Raji (cell line): Measurements from ENCODE around the gene NFASC.

Experiments
- POLR2A ChIP-seq: IDR thresholded peaks from 2 replicates; pipeline ENCODE4 v1.6.1; 2011; ENCODE audit warnings: low read depth, low read length, control low read depth; ENCODE audit not compliant: insufficient read depth

NFASC gene

DNA sequence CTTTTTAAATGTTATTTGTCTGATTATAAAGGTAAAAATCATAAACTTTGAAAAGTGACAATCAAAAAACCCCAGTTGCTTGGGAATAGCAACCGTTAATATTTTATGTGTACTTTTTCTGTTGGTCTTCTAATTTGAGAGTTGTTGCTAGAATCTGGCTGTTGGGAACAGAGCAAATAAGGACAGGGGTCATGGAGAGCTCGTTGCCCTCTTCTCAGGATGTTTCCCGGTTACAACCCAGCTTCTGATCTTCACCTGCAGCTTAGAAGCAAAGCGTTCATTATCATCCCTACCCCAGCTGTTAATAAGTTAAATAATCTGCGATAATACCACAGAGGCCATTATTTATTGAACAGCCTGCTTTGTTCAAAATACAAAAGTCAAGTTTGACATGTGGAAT, 22.1 kb upstream of the NFASC start:
- no peak for TF ChIP-seq POLR2A

DNA sequence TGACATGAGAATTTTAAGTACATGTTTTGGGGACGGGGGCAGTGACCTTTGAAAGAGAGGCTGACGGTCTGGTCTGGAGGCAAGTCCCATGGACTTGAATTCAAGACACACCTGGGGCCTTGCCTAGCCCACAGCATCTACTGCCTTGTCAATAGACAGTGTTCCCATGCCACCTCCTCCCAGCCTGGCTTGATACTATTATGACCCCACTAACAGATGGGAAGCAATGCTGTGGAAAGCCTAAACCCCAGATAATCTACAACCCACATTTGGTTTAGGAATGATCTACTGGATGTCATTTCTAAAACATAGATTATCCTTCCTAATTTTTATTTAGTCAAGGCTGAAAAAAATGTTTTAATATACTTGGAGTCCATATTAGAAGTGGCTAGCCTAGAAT, 17.8 kb upstream of the NFASC start:
- TF ChIP-seq POLR2A: no peak

DNA sequence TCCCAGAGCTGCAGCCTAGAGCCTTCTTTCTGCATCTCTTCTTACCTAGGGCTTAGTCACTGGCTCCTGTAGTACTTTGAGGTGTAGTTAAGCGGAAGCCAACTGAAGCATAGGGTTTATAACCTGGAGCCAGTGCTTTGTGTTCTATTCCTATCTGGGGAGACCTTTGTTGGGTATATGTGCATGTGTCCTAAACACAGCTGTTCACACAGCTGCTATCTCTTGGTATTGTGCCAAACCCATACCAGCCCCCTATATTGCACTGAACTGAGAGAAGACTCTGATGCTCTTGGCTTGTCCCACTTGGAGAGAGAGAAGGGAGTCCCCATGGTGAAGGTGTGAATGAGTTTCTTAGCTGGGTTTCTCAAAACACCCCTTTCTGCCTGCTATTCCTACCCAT, 17.2 kb upstream of the NFASC start:
- no peak for TF ChIP-seq POLR2A

DNA sequence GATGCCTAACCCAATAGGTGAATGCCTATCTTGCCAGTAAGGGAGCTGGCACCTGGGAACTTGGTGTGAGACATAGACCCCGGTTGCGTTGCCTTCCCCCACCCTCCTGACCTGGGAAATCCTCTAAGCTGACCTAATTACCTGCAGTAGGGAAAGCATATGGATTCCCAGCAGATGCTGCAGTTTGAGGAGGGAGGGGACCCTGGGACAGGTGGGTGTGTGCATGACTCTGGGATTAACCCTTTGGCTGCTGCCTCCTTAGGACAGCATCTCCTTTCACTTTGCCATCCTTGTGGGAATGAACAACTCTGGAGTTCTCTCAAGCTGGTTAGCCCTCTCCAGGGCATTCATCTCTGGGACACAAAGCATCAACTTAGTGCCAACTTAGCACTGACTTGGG, 16.4 kb upstream of the NFASC start:
- TF ChIP-seq POLR2A: no peak

DNA sequence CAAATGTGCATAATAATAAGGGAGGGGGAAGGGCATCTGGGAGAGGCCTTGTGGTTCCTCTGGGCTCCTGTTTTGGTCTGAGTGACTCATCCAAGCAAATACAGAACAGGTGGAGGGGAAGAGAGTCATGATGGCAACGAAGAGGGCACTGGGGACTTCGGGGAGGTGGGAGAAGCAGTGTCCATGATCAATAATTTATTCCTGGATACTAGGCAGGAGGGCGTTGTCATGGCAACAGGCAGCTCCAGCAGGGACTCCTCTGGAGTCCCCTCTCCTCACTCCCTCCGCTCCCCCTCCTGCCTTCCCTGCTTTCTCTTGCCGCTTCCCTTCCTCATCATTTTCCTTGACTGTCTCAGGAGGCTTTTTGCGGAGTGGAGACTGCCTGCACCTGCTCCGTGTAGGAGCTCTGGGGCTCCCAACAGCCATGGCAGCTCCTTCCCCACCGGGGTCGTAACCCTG, 12.3 kb upstream of the NFASC start:
- TF ChIP-seq POLR2A: no peak

DNA sequence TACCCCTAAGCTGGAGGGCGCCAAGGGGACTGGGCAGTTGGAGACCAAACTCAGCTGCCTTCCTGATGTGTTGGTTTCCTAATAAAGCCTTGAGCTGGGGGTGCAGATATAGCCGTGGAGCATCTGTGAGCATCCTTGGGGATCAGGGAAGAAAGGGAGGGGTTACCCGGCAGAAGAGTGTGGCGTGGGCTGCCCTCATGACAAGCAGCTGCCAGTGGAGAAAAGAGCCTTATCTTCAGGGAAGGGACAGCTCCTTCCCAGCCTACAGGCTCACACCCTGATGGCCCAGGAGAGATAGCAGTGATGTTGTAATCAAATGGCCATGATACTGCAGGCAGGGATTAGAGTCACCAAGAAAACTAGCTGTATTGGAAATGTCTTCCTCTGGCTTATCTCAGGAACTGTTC, 10.8 kb upstream of the NFASC start:
- no peak for TF ChIP-seq POLR2A

DNA sequence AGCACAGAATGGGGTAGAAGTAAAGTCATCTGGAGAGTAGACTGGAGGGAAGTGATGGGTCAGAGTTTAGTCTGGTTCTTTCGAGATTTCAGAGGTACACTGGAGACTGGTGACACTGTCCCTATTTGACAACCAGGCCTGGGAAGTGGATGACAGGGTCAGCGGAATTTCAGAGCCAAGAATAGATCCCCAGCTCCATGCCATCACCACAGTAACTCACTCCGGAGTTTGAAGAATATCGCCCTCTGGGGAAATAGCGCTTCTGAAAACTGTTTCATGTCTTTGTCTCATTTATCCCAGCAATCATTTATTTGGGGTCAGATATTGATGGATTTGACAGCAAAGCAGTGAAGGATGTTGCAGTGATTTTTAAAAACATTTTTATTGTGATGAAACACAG, 7.6 kb upstream of the NFASC start:
- no peak for TF ChIP-seq POLR2A

DNA sequence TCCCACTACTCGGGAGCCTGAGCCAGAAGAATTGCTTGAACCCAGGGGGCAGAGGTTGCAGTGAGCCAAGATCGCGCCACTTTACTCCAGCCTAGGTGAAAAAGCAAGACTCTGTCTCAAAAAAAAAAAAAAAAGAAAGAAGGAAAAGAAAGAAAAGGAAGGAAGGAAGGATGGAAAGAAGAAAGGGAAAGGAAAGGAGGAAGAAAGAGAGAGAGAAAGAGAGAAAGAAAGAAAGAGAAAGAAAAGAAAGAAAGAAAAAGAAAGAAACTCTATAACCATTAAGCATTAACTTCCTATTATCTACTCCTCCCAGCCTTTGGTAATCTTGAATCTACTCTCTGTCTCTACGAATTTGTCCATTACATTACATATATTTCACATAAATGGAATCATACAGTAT, 6.9 kb upstream of the NFASC start:
- no peak for TF ChIP-seq POLR2A

DNA sequence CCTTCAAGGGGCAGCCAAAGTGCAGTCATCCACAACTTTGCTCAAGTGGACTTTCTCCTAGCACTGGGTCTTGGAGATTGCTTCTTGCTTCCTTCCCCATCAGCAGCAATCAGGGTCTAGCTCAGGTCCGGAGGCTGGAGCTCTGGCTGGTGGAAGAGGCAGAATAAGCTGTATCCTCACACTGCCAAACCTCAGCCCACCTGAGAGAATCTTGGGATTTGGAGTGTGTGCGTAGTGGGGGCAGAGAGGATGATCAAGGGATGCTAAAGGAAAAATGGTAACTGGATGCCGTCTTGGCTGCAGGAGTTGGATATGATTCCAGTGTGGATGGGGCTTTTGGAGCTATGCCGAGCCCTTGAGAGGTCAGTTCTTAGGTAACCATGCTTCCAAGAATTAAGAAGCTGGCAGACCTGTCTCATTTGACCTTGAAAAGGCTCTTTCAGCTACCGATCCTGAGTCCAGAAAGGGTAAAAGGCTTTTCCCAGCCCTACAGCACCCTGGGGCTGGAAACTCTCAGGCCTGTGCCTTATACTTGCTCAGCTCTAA, 4.5 kb upstream of the NFASC start:
- TF ChIP-seq POLR2A: no peak

DNA sequence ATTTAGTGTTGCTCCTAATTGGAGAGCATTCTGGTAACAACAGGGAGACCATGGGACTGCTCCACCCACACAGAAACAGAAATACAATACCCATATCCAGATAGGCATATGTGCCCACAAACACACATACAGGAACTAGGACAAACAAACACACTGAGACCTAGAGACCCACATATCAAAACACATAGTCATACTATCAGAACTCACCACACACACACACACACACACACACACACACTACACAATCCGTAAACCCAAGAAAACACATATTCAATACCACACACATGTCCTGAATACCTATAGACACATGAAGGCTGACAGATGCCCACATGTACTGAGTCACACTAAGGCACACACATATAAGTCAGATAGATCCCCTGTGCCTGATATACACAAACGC, 3.5 kb upstream of the NFASC start:
- TF ChIP-seq POLR2A: no peak

DNA sequence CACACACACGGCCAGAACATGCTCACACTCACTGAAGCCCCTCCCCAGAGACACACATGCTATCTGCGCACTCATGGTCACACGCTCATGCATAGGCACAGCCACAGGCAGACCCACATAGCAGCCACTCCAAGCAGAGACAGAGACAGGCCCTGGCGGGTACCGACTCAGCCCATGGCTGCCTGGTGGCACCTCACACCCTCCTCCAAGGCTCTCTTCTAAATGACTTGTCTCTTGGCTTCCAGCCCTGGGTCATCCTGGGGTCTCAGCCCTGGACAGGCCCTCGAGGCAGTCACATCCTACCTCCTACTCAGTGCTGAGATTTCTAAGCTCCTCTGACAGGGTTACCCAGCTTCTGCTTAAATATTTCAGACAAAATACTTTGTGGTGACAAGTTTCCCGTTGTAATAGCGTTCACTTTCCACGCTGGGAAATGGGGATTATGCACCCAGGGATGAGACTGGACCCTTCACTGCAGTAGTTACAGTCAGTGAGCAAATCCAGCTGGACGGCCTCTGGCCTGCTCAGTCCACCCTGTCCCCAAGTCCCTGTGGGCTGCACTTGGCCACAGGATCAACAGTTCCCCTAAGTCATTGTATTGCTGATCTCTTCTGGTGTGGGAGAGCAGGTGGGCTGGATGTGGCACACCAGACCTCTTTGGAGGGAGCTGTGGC, 2.9 kb upstream of the NFASC start:
- TF ChIP-seq POLR2A: no peak

DNA sequence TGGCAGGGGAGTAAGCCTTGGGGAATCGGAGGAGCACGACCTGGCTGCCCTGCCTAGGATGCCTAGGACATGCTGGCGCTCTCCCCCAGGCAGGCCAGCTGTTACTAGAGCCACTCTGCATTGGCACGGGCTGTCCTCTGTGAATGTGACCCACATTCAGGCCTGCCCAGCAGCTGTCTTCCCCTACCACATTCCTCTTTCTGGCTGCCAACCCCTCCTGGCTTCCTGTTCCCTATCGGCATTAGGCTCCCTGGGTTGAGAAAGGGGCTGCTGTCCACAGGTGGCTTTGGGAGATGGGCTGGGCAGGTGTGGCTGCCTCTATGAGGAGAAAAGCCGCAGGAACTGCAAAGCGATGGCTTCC, 2.3 kb upstream of the NFASC start:
- TF ChIP-seq POLR2A: no peak

DNA sequence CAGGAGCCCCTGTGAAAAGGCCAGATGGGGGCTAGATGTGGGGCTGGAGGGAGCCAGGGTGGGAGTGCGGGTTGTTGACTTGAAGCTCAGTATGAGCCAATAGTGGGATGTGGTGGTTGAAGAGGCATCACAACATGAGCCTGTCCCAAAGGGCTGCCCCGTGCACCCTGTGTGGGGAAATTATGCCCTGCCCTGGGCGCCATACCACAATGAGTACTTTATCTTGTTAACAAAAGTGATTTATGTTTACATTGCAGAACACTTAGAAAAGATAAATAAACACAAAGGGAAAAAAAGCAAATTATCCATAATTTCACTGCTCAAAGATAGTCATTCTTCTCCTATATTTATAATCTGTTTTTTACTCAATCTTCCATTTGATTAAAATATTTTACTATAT, 1.6 kb upstream of the NFASC start:
- no peak for TF ChIP-seq POLR2A

DNA sequence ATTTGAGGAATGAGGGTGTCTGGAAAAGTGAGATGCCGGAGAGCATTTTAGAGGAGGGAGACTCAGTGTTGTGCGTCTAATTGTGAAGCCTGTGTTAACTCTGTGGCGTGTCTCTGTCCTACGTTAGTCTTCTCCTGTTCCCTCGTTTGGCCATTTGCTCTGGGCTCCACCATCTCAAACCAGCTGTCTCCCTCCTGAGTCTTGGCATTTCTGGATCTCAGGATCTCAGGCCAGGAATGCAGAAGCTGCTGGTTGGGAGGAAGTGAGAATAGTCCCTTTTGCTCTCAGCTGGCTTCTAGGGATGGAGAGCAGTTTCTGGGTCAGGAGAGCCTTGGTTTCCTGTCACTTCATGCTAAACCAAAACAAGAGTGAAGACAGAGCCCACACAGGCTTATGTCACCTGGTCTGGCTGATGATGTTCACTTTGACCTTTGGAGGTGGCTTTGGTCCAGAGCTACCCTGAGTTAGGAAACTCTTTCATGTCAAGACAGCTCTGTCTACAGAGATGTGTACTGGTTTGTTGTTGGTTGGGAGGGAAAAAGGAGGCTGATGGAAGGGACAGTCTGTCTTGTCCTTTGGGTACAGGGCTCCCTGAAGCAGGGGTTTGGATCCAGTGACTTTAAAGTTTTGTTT, 859 bp downstream of the NFASC start:
- no peak for TF ChIP-seq POLR2A

DNA sequence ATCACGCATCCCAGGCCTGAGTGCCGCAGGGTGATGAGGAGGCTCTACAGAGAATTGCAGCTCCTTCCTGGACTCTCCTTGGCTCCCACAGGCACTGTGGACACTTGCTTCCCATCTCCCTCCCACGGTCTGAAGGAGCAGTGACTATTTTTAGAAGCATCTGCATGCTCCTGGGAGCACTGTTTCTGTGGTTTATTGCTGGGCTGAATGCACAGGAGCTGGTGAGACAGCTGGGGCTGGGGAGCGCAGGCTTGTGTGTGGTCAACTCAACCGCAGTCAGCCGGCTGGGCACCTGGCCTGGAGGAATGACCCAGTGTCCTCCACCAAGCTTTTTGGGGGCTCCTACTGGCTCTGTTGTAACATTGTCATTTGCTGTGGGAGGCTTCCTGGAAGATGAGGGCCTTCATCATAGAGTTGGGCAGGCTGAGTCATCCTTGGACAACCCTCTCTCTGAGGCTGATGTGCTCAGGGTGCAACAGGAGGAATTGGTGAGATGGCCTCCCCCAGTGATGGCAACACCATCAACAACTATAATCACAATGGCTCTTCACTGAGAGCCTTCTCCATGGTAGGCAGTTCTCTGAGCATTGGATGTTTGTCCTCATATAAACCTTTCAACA, 1.7 kb downstream of the NFASC start:
- no peak for TF ChIP-seq POLR2A

DNA sequence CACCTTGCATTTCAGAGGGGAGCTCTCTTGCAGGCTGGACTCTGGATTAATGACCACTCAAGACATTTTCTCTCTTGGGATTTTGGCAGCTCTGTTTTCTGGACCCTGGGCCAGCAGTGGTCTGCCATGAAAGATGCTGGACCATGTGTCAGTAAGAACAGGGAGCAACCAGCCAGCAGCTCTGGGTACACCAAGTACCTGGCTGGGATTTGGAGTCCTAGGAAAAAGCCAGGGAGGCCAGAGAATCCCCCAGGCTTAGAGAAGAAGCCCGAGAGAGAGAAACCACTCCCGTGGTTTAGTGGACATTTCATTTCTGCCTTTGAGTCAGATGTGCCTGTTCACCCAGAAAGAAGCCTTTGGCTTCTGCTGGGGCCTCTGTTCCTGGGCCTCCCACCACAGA, 2.5 kb downstream of the NFASC start:
- TF ChIP-seq POLR2A: no peak
